Coronary artery (tissue), 2 donors: Measurements from ENCODE around the gene ZNF888.
A peak's percentile ranks its signal among the peaks of the same experiment; 100 is the strongest.
"Not testable (repeated sequence)": the region's sequence is repeated elsewhere in the genome, so short reads cannot be mapped to it uniquely, and the experiment has no call there.

Experiments
- DNase-seq: peaks from one replicate; pipeline ENCODE4 v3.0.0-alpha.2; 2017; ENCODE audit warnings: low spot score
- H3K27ac ChIP-seq, 2 donors: fragments of 200-600 bp; sonication (generic); one replicate each; pipeline ENCODE4 v1.5.1; 2016 to 2019
- H3K4me3 ChIP-seq: fragments of 200-600 bp; sonication (generic); 2 replicates; pipeline ENCODE4 v1.5.1; 2016; ENCODE audit warnings: mild to moderate bottlenecking, moderate library complexity
- CTCF ChIP-seq: fragments of 200-600 bp; sonication (generic); IDR thresholded peaks from one replicate; pipeline ENCODE4 v1.5.1; 2019; ENCODE audit warnings: antibody characterized with exemption

The ZNF888 gene

GRCh38 chr19:52901842-52902241 is 21.4 kb downstream of the ZNF888 start:
- no peak overlapping the region for H3K27ac ChIP-seq
- TF ChIP-seq CTCF: no peak
- no peak overlapping the region for H3K4me3 ChIP-seq
- DNase-seq: no peak

- not testable (repeated sequence) for DNase-seq, H3K27ac ChIP-seq
Measured at GRCh38 chr19:52898596-52898995, 24.6 kb downstream of the ZNF888 start.

GRCh38 chr19:52898101-52898500 is 25.1 kb downstream of the ZNF888 start:
- no peak for DNase-seq
- peak overlapping the region; percentile 73 to 95 for H3K27ac ChIP-seq
- TF ChIP-seq CTCF: no peak

More at GRCh38 chr19:52898596-52898995, 24.6 kb downstream of the ZNF888 start:
- not testable (repeated sequence) for H3K4me3 ChIP-seq

GRCh38 chr19:52897138-52897935 is 25.9 kb downstream of the ZNF888 start, which contains the start of gene ZNF320:
Gene ZNF320, minus strand, starts transcription at chr19:52897635. Its CDS starts 7,380 bp downstream, at chr19:52890255.
- TF ChIP-seq CTCF: no peak
- Histone ChIP-seq H3K27ac (peak within 1 kb of the TSS; percentile 73 to 95), H3K4me3 (peak within 1 kb of the TSS; percentile 96)
- DNase-seq: peak; percentile 98

More at GRCh38 chr19:52898101-52898500, 25.1 kb downstream of the ZNF888 start:
- H3K4me3 ChIP-seq: peak overlapping the region; percentile 96

- no peak for DNase-seq
- Histone ChIP-seq H3K4me3 (peak overlapping the region; percentile 96), H3K27ac (peak overlapping the region; percentile 73 to 95)
- TF ChIP-seq CTCF: no peak
Measured at GRCh38 chr19:52896431-52897137, 26.6 kb downstream of the ZNF888 start.

GRCh38 chr19:52891336-52891735 is 31.9 kb downstream of the ZNF888 start:
- no peak for DNase-seq
- TF ChIP-seq CTCF: no peak
- no peak overlapping the region for H3K27ac ChIP-seq

GRCh38 chr19:52889931-52890330 is 33.3 kb downstream of the ZNF888 start:
- Histone ChIP-seq H3K4me3 (no peak overlapping the region), H3K27ac (no peak overlapping the region)
- DNase-seq: no peak
- no peak for TF ChIP-seq CTCF

More at GRCh38 chr19:52891336-52891735, 31.9 kb downstream of the ZNF888 start:
- H3K4me3 ChIP-seq: no peak overlapping the region
